Tibial nerve (tissue), 4 donors: Measurements from ENCODE around the gene ZP1.

Source experiments
- EP300 ChIP-seq, 2 donors: sonication (generic); formaldehyde crosslinking; IDR thresholded peaks; one replicate each; pipeline ENCODE4 v1.6.1; 2017; ENCODE audit warnings: antibody characterized with exemption in 2 of 2, mild to moderate bottlenecking in 1 of 2
- TF ChIP-seq, protein P1 (sequence below), 5 experiments: fragments of 200-600 bp in 3 of 5; fragments of 450-650 bp in 2 of 5; sonication (generic) in 3 of 5; IDR thresholded peaks; one replicate each; pipeline ENCODE4 v1.5.1; 2016 to 2019; ENCODE audit warnings: antibody characterized with exemption in 5 of 5, mild to moderate bottlenecking in 3 of 5, moderate library complexity in 2 of 5

DNA sequence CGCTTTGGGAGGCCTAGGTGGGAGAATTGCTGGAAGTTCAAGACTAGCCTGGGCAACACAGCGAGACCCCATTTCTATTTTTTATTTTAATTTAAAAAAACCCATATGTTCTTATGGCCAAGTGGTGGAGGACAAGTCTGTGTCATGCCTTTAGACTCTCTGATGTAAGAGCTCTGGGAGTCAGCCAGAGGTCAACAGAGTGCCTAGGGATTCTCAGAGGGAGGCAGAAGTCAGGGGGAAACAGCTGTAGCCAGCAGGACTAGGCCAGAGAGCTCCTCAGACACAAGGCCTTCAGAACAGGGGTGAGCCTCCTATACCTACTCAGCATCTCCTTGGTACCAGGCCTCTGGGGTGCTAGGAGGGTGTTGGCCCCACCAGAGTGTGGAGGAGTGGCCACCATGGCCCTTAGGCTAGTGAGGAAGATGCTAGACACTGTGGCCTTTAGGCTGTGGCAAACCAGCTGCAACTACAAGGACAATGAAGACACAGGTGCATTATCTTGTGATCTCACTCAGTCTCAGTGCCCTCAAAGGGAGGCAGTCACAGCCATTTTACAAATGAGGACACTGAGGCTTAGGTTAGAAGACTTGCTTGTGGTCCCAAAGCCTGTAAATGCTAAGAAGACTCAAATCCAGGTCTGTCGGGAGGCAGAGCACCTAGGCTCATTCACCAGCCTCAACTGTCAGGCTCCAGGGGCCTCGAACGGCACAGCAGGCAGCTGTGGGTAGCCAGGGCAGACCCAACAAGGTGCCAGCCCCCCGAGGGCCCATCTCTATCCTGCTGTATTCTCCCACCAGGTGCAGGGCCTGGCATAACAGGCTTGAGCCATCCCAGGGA lies 5.0 kb downstream of the ZP1 start:
- TF ChIP-seq, protein P1, sequence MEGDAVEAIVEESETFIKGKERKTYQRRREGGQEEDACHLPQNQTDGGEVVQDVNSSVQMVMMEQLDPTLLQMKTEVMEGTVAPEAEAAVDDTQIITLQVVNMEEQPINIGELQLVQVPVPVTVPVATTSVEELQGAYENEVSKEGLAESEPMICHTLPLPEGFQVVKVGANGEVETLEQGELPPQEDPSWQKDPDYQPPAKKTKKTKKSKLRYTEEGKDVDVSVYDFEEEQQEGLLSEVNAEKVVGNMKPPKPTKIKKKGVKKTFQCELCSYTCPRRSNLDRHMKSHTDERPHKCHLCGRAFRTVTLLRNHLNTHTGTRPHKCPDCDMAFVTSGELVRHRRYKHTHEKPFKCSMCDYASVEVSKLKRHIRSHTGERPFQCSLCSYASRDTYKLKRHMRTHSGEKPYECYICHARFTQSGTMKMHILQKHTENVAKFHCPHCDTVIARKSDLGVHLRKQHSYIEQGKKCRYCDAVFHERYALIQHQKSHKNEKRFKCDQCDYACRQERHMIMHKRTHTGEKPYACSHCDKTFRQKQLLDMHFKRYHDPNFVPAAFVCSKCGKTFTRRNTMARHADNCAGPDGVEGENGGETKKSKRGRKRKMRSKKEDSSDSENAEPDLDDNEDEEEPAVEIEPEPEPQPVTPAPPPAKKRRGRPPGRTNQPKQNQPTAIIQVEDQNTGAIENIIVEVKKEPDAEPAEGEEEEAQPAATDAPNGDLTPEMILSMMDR (IDR thresholded peaks at IDR 0.05) = no peak
- peak in 1 of 2 donors; percentile 51 for TF ChIP-seq EP300 (IDR thresholded peaks at IDR 0.05)
